SK-N-MC (cell line): Measurements from ENCODE around the gene PHKB.

Experiments
- EZH2 ChIP-seq: fragments of 200-600 bp; sonication (generic); IDR thresholded peaks from one replicate; pipeline ENCODE4 v1.6.1; 2017; ENCODE audit warnings: antibody characterized with exemption
- FOXP2 ChIP-seq: optimal IDR thresholded peaks from 2 replicates; pipeline ENCODE3; 2011; ENCODE audit warnings: mild to moderate bottlenecking, moderate library complexity; ENCODE audit not compliant: insufficient read depth; ENCODE audit errors: extremely low read length, control extremely low read depth
- POLR2AphosphoS5 ChIP-seq: IDR thresholded peaks from 2 replicates; pipeline ENCODE4 v1.6.1; 2012; ENCODE audit warnings: mild to moderate bottlenecking, low read depth, low read length, borderline replicate concordance

- no peak for TF ChIP-seq EZH2
- no peak for TF ChIP-seq POLR2AphosphoS5
- no peak for TF ChIP-seq FOXP2
Observed at GRCh38 chr16:47750371-47750770, 289.2 kb downstream of the PHKB start.
